HG02588 (cell line): Measurements from ENCODE around the gene SLC4A1.

Source experiments
- ATAC-seq: cut with Tn5 transposase; IDR thresholded peaks from one replicate; pipeline ENCODE4 v1.9.1; 2021; ENCODE audit warnings: mild to moderate bottlenecking, moderate library complexity; ENCODE audit not compliant: unreplicated experiment

The SLC4A1 gene

DNA sequence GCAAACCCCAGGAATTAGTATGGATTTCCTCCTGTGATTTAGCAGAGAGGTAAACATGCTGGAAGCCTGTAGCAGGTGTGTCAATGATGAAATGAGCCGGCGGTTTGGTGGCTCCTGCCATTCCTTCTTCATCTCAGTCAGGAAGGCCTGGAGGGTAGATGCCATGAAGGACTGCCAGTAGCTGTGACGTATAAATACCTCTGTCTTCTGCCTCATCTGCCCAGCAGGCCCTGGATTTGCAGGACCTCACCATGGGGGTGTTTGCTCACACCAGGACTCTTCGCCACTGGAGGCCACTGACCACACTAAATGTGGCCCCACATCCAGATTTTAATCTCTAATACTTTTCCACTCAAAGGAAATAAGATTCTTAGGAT is 16.1 kb upstream of the SLC4A1 start:
- ATAC-seq: no peak

DNA sequence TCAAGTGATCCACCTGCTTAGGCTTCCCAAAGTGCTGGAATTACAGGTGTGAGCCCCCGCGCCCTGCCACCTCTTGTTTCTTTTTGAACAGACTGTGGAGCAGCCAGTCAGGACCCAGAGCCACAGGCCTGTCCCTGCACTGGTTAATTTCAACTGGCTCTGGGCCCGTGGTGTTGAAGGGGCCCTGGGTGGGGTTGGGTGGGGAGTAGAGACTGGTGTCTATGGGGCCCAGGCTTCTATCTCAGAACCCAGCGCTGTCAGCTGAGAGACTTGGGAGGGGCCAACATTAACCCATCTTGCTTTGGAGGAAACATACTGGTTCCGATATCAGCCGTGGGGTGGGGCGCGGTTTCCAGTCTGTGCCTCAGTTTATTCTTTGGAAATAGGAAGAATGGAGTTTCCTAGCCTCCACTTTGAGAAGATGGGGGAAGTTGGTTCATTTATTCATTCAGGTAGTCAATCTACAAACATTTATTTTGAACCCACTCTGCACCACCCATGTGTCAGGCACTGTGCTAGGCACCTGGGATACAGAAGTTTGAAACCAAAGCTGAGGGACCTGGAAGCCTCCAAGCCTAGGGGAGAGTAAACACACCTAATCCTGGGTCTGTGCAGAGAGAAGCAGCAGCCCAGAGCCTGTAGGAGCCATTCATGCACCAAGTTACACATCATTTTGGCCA is 15.5 kb upstream of the SLC4A1 start:
- no peak for ATAC-seq

DNA sequence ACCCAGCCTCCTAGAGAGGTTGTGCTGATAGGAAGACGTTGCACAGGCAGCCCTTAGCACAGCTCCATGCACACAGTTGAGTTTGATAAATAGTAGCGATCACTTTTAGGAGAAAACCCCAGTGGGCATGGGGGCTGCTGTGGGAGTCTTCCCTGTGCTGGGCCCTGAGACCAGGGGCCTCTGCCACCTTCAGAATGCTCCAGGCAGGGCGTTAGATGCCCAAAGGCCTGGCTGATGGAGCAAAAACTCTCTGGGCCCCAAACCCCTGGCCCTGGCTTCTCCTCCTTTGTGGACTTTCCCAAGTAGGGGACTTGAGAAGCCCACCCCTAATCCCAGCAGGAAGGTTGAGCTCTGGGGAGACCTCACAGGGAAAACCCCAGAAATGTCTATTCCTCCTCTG is 14.3 kb upstream of the SLC4A1 start:
- ATAC-seq: no peak

DNA sequence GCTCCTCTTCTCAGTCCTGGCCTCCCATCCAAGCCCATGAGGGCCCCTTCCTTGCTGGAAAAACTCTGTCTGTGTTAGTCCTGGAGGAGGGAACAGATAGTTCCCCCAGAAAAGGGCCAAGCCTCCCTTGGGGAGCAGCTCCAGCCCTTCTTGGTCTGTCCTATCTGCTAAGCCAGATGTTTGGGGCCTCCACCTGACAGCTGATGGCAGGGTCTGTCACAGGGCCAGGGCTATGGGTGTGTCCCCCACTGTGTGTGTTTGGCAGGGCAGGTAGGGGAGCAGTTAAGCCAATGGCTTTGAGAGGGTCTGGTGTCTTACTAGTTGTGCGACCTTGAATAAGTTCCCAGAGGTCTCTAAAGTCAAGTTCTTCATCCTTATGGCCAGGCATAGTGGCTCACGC is 13.6 kb upstream of the SLC4A1 start:
- ATAC-seq: no peak

DNA sequence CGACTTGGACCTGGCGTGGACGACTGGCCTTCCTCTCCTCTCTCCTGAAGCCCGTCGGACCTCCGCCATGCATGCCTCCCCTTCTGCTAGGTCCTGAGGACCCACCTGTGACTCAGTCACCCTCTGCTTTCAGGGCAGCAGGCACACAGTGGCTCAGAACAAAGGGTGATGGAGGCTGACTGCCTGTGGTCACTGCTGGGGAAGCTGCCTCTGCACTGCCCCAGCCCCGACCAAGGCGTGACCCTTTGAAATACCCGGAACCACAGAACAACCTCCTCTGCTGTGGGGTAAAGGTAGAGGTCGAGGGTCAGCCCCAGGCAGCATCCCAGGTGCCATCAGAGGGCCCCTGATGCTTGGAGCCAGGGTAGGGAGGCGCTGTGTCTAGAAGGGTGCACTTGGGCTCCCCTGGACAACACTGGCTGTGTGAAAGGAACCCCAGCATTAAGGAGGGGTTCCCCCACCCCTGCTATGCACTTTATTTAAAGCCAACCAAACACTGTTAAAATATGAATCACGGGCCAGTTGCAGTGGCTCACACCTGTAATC is 12.5 kb upstream of the SLC4A1 start:
- no peak for ATAC-seq

DNA sequence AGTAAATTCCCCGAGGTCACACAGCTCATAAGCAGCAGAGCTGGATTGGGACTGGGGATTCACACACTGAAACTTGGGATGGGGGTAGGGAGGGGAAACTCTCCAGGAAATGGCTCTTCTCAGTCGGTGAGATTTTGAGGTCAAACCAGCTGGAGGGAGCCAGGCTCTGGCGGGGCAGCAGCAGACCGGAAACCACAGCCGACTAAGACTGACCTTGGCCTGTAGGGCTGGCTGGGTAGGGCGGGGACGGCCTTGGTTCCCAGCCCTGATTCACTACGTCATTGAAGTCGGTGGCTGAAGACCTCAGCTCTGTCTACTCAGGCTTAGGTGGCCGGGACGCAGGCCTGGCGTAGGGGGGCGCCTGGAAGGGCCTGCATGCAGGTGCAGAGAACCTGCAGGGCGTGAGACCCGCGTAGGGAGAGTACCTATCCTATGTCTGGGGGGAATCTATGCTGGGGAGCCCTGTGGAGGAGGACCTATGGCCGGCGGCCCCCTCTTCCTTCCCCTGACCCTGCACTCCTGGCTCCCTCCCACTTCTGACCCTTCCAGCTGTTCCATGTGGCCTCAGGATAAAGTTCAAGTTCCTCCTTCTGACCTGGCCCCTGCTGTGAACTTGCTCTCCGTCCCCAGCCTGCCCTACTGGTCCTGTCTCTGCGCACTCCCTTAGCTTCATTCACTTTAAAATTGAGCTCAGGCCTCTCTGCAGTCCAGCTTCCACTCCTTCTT is 11.9 kb upstream of the SLC4A1 start:
- peak; percentile 87 for ATAC-seq

DNA sequence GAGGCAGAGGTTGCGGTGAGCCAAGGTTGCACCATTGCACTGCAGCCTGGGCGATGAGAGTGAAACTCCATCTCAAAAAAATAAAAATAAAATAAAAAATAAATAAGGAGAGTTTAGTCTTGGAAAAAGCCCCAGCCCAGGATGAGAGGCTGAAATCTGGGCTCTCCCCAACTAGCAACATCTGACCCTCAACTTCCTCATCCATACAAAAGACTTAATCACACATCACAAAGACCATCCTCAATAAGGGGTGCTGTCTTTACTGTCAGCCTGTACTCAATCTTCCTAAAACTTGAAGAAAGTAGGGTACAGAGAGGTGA is 11.4 kb upstream of the SLC4A1 start:
- no peak for ATAC-seq

DNA sequence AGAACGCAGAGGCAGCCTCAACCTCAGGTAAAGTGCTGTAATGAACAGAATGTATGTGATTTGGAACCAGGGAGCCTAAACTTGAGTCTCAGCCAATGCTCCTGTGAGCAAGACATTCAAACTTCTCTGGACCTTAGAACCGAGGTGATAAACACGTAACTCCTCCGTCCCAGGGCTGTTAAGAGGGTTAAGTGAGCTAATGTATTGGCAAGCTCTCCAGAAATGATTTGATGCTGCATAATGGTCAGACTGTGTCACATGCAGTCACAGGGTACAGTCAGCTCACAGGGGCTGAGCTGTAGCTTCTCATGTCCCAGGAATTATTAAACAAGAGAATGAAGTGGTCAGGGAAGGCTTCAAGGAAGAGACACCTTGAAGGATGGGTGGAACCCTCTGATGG is 10.0 kb upstream of the SLC4A1 start:
- ATAC-seq: no peak

DNA sequence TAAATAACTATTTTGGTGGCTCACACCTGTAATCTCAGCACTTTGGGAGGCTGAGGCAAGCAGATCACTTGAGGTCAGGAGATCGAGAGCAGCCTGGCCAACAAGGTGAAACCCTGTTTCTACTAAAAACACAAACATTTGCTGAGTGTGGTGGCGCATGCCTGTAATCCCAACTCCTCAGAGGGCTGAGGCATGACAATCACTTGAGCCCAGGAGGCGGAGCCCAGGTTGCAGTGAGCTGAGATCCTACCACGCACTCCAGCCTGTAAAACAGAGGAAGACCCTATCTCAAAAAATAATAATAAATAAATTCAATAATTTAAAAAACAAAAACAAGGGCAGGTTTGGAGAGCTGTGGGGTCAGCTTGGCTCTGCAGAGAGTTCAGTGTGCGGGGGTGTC is 5.7 kb upstream of the SLC4A1 start:
- no peak for ATAC-seq

DNA sequence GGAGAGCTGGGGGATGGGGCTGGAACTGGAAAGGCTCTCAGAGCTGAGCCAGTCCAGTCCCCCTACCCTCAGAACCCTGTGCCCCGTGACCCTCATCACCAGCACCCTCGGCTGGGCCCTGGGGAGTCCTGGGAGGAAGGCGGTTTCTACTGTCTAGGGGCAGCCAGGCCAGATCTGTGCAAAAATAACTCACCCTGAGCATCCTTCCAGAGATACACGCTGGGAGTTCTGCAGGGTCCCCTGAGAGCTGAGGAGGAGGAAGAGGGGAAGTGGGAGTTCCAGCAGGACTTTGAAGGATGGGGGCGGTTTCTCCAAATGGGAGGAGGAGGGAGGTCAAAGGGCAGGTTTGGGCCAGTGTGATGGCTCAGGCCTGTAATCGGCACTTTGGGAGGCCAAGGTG is 5.0 kb upstream of the SLC4A1 start:
- ATAC-seq: no peak

DNA sequence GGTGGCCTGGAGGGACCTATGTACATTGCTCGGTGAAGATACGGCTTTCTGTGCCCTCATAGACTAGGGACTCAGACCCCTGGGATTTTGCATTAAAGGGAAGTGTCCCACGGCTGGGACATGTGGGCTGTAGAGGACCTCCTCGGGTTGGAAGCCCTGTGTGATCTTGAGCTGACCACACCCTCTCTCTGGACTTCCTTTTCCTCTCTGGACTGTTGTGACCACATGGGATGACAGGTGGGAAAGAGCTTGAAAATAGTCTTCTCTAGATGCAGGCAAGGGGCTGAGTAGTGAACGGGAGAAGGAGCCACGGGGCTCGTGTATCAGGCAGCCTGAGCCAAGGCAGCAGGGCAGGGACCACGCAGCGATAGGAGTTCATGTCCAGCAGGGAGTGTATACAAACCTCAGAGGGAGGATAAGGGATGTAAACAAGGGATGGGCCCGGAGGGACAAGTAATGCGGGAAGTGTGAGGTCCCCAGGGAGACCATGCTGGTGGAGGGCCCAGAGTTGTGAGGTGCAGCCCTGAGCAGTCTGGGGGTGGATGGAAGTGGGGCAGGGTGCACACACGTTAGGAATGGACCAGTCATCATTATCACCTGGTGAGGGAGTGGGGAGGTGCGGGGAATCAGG is 4.5 kb upstream of the SLC4A1 start:
- no peak for ATAC-seq

DNA sequence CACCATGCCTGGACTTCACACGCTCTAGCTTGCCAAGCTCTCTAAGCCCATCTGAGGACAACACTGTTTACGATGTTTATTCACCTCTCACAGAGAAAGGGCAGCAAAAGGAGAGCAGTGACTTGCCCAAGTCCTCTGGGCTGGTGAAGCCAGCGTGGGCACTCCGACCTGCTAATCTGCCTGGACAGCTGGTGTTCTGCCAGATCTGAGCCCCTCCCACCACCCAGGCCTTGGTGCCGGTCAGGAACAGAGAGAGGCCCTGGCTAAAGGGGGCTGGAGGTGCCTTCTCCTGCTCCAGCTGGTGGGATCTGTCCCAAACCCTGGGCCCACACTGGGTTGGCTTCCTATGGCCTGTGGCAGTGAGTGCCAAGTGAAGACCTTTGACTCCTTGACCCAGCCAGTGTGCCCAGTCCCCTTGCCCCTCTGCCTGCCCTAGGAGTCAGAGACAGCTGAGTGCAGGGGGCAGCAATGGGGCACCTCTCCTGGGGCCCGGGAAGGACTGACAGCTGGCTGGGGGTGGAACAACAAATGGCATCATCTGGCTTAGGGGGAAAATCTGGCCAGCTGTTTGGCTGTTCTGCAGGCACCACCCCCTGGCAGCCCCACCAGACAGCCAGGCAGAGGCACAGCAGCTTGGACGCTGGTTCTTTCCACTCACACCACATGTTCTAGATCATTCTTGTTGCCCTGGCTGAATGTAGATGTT is 1.8 kb upstream of the SLC4A1 start:
- ATAC-seq: no peak

DNA sequence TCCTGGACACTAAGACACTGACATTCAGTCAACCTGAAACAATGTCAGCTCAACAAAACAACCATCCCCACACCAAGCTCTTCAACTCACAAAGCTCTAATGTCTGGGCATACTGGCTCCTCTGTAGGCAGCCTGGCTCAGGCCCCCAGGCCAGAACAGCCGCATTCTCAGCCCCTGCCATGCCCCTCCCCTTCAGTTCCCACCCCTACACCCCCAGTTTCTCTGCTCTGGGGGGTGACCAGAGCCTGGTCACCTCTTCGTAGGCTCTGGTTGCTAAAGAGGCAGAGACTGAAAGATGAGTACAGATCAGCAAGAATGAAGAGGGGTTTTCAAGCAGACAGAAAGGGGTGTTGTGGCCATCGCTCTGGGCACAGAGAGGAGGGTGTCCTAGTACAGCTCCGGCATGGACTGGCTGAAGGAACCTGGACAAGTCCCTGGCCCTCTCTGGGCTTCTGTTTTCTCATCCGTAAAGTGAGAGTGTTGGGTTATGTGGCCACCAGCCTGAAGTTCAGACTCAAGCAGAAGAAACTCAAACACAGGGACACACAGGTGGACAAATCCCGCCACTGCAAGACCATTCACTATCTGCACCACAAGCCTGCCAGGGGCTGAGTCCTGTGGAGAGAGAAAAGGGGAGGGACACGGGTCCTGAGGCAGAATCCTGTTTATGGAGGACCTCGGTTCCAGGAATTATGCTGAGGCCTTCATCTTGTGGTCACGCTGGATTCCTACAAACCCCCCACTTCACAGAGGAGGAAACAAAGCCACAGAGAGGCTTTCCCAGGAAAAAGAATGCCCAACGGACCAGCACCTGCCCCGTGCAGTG is 987 bp upstream of the SLC4A1 start:
- no peak for ATAC-seq

DNA sequence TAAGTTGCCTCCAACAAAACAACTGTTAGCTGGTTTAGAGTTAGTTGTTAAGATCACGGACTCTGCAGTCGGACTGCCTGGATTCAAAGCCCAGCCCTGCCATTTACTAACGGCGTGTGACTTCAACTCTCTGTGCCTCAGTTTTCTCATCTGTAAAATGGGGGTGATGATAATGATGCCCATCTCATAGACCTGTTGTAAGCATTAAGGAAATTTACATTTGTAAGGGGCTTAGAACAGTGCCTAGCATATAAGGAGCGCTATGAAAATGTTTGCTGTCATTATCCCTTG is 825 bp downstream of the SLC4A1 start:
- no peak for ATAC-seq

DNA sequence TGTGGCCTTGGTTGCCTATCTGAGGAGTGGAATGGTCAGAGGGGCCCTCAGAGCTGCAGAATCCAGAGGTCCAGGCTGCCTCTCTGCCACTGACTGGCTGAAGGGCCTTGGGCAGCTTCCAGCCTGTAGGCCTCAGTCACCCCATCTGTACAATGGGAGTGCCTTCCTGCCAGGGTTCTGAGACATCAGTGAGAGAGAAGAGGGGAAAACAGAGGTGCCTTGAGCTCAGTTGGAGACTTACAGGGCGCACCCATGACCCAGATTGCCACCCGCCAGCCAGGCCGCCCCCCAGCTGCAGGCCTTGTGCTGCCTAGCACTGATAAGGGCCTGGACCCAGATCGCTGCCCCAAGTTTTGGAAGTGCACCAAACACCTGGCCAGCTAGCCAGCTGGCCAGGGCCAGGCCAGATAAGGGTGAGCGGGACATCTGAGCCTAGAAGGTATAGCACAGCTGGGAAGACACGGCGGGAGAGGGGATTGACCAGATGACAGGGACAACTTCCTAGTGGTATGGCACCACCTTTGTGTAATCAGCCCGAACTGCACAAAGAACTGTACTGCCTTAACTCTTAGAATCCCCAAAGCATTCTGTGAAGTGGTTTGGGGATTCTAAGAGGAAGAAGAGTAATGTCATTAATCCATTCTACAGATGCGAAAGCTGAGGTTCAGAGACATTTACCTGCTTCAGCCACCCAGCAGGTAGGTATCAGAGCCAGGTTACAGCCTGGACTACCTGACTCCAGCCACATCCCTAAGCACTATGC is 1.4 kb downstream of the SLC4A1 start:
- ATAC-seq: no peak

DNA sequence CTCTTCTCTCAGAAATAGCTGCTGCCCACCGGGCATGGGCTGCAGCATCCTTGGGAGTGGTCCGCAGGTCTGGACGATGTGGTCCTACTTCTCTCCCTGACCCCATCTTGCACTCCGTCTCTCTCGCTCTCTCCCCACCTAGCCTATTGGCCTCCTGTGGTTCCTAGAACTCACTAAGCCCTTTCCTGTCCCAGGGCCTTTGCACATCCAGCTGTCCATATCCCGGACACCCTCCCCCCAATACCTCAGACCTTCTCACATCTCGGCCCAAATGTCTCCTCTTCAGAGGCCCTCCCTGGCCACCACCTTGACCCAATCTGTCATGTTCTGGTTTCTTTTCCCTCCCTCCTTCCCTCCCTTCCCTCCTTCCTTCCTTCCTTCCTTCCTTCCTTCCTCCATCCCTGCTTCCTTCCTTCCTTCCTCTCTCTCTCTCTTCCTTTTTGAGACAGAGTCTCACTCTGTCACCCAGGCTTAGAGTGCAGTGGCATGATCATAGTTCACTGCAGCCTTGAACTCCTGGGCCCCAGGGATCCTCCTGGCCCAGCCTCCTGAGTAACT is 4.5 kb downstream of the SLC4A1 start:
- ATAC-seq: no peak

DNA sequence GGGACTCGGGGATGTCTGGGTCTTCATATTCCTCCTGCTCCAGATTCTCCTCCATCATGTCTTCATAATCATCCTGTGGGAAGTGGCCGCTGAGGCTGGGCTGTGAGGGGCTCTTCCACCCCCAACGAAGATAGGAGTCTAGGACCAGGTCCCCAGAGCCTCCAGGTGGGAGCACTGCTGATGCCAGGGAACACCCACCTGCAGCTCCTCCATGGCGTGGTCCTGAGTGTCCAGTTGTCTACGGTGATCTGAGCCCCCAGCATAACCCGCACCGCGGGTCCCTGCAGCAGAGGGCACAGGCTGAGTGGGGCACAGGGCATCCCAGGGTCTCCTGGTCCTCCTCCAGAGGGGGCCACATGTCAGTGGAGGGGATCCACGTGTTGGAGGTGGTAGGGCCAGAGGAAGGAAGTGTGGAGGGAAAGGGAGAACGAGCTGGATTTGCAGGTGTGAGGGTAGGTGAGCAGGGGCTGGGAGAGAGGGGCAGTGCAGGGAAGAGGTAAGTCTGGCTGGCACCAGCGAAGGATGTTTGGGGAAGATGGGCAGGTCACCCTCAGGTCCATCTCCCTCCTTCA is 5.2 kb downstream of the SLC4A1 start:
- no peak for ATAC-seq

DNA sequence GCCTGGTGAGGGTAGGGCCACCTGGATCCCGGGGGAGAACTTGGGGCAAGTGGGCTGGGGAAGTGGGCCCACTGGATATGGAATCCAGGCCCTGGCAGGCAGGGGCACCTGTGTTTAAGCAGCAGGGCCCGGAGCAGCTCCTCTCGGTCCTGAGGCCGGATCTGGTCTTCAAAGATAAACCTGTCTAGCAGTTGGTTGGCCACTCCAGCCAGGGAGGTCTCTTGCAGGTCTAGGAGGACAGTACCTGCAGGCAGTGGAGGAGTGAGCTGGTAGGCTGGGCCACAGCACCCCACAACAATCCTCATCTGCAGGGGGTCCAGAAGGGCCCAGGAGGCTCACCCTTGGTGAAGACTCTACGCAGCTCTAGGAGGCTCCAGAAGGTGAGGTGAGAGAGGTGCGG is 7.6 kb downstream of the SLC4A1 start:
- no peak for ATAC-seq

DNA sequence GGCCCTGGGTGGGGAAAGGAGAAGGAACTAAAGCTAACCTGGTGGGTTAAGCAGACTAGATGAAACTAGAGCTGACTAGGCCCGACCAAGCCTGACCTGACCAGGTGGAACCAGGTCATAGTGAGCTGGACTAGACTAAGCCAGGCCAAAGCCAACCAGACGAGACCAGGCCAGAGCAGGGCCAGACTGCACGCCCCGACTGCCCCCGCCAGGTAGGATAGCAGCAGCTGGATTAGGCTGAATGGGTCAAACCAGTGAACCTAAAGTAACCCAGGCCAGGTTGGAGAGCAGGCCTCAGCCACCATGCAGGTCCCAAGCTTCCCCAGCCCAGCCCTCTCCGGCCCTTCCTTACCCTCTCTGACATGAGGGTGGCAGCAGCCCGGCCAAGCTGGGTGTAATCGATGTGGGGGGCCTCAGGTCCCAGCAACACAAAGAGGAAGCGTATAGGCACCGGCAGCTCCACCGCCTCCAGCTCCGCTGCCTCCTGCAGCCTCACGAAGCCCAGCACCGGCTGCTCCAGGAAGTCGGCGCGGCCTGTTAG is 9.1 kb downstream of the SLC4A1 start:
- ATAC-seq: no peak
